Neural progenitor cell (in vitro differentiated cells): ENCODE measurements around the gene ZC3H18. TPM values are rescaled to one million over a fixed set of nuclear protein-coding genes. Genes with fewer than 3 reads are reported as not detected.
"Not testable (repeated sequence)": the region's sequence is repeated elsewhere in the genome, so short reads cannot be mapped to it uniquely, and the experiment has no call there.

ENCODE experiments used
- DNase-seq: peaks from one replicate; pipeline ENCODE4 v3.0.0-alpha.2; 2016; ENCODE audit warnings: low spot score
- H2AFZ ChIP-seq: fragments of 200-600 bp; sonication (generic); replicated peaks from 2 replicates; pipeline ENCODE4 v1.6.1; 2016; ENCODE audit warnings: antibody characterized with exemption
- H3F3A ChIP-seq: fragments of 200-600 bp; sonication (generic); 2 replicates; pipeline ENCODE4 v1.6.1; 2016; ENCODE audit warnings: antibody characterized with exemption, low read depth
- H3K27ac ChIP-seq: fragments of 200-600 bp; sonication (generic); 2 replicates; pipeline ENCODE4 v1.5.1; 2016; ENCODE audit warnings: mild to moderate bottlenecking
- H3K27me3 ChIP-seq: fragments of 200-600 bp; sonication (generic); 2 replicates; pipeline ENCODE4 v1.6.1; 2016; ENCODE audit warnings: mild to moderate bottlenecking, moderate library complexity
- H3K36me3 ChIP-seq: fragments of 200-600 bp; sonication (generic); 2 replicates; pipeline ENCODE4 v1.5.1; 2016
- H3K4me1 ChIP-seq: fragments of 200-600 bp; sonication (generic); 2 replicates; pipeline ENCODE4 v1.6.1; 2016; ENCODE audit warnings: mixed run types
- H3K4me2 ChIP-seq: fragments of 200-600 bp; sonication (generic); 2 replicates; pipeline ENCODE4 v1.6.1; 2016
- H3K4me3 ChIP-seq: fragments of 200-600 bp; sonication (generic); 2 replicates; pipeline ENCODE4 v1.5.1; 2016
- H3K79me2 ChIP-seq: fragments of 200-600 bp; sonication (generic); 2 replicates; pipeline ENCODE4 v1.6.1; 2016; ENCODE audit warnings: low read depth
- H3K9ac ChIP-seq: fragments of 200-600 bp; sonication (generic); 2 replicates; pipeline ENCODE4 v1.6.1; 2016
- H3K9me3 ChIP-seq: fragments of 200-600 bp; sonication (generic); 2 replicates; pipeline ENCODE4 v1.5.1; 2016; ENCODE audit warnings: low read depth
- H4K20me1 ChIP-seq: fragments of 200-600 bp; sonication (generic); 2 replicates; pipeline ENCODE4 v1.6.1; 2016; ENCODE audit warnings: low read depth
- H3K27ac Mint-ChIP-seq: 3 replicates; pipeline ENCODE4 v1.8.0; 2021; ENCODE audit warnings: mixed read lengths
- H3K27me3 Mint-ChIP-seq: 2 replicates; pipeline ENCODE4 v1.8.0; 2022; ENCODE audit warnings: low read depth, mild to moderate bottlenecking, inconsistent platforms, moderate library complexity, mixed read lengths; ENCODE audit not compliant: insufficient read depth
- H3K36me3 Mint-ChIP-seq: 3 replicates; pipeline ENCODE4 v1.8.0; 2021; ENCODE audit warnings: mixed read lengths
- H3K4me1 Mint-ChIP-seq: 3 replicates; pipeline ENCODE4 v1.8.0; 2021; ENCODE audit warnings: mixed read lengths
- H3K4me3 Mint-ChIP-seq: 3 replicates; pipeline ENCODE4 v1.8.0; 2021; ENCODE audit warnings: mild to moderate bottlenecking, moderate library complexity, mixed read lengths
- H3K9me3 Mint-ChIP-seq: 3 replicates; pipeline ENCODE4 v1.8.0; 2020; ENCODE audit warnings: mixed read lengths
- CTCF ChIP-seq: fragments of 200-600 bp; sonication (generic); IDR thresholded peaks from 2 replicates; pipeline ENCODE4 v1.5.1; 2017; ENCODE audit warnings: antibody characterized with exemption, mild to moderate bottlenecking
- EZH2 ChIP-seq: fragments of 200-600 bp; sonication (generic); IDR thresholded peaks from 2 replicates; pipeline ENCODE4 v1.6.1; 2017; ENCODE audit warnings: antibody characterized with exemption, mild to moderate bottlenecking, moderate library complexity
- EZH2phosphoT487 ChIP-seq: fragments of 200-600 bp; sonication (generic); IDR thresholded peaks from 2 replicates; pipeline ENCODE4 v1.6.1; 2017; ENCODE audit warnings: antibody characterized with exemption
- total RNA-seq: library from RNA; depleted of rRNA; stranded (reverse); fragments of >200 nt; gene quantifications from 2 replicates; pipeline ENCODE4 v1.2.3, GENCODE V29; 2015; ENCODE audit warnings: low replicate concordance

Gene ZC3H18
- total RNA-seq, 1 donor from 2014 or later: 24.2 TPM

- Mint-ChIP-seq H3K4me3 (no peak overlapping the region), H3K27ac (no peak overlapping the region), H3K27me3 (no peaks in the 10 kb centered on the region), H3K4me1 (peaks cover 5% of the 10 kb centered on the region), H3K36me3 (peaks cover 23% of the 10 kb centered on the region), H3K9me3 (no peaks in the 10 kb centered on the region)
- H4K20me1 ChIP-seq: peaks cover 24% of the 10 kb centered on the region
- no peaks in the 10 kb centered on the region for H3K27me3 ChIP-seq
- no peak for DNase-seq
- H3K36me3 ChIP-seq: no peaks in the 10 kb centered on the region
- no peaks in the 10 kb centered on the region for H3K9me3 ChIP-seq
- no peak overlapping the region for H2AFZ ChIP-seq
- H3K4me1 ChIP-seq: no peaks in the 10 kb centered on the region
- H3K9ac ChIP-seq: peak overlapping the region; percentile 8
- TF ChIP-seq EZH2phosphoT487 (no peak), CTCF (no peak), EZH2 (no peak)
- peaks cover 6% of the 10 kb centered on the region for H3F3A ChIP-seq
- H3K79me2 ChIP-seq: no peaks in the 10 kb centered on the region
- no peak overlapping the region for H3K27ac ChIP-seq
- H3K4me3 ChIP-seq: no peak overlapping the region
- H3K4me2 ChIP-seq: no peak overlapping the region
These were observed 36.0 kb downstream of the ZC3H18 start for GRCh38 chr16:88606148-88606757.

DNA sequence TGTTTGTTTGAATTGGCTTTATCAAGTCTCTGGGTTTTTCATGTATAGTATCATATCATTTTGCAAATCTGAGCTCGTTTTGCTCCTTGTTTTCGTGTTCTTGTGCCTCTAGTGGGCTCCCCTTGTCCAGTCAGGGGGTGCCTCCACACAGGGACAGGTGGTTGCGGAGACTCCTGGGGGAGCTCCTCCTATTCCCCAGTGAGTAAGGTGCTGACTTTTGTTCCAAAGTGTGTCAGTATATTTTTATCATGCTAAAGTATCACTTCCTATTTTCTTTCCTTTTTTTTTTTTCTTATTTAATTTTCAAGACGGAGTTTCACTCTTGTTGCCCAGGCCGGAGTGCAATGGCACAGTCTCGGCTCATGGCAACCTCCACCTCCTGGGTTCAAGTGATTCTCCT is 37.9 kb downstream of the ZC3H18 start:
- Mint-ChIP-seq H3K27me3 (no peaks in the 10 kb centered on the region), H3K4me3 (no peak overlapping the region), H3K36me3 (peaks cover 20% of the 10 kb centered on the region), H3K9me3 (no peaks in the 10 kb centered on the region), H3K27ac (no peak overlapping the region), H3K4me1 (peaks cover 5% of the 10 kb centered on the region)
- H3K9ac ChIP-seq: no peak overlapping the region
- H3K4me1 ChIP-seq: no peaks in the 10 kb centered on the region
- TF ChIP-seq EZH2phosphoT487 (no peak), CTCF (no peak), EZH2 (no peak)
- peaks cover 5% of the 10 kb centered on the region for H3K79me2 ChIP-seq
- no peaks in the 10 kb centered on the region for H3K27me3 ChIP-seq
- no peaks in the 10 kb centered on the region for H3K36me3 ChIP-seq
- no peak for DNase-seq
- no peak overlapping the region for H3K4me2 ChIP-seq
- no peak overlapping the region for H3K4me3 ChIP-seq
- H3K27ac ChIP-seq: no peak overlapping the region
- H3K9me3 ChIP-seq: no peaks in the 10 kb centered on the region
- H4K20me1 ChIP-seq: peaks cover 42% of the 10 kb centered on the region
- H3F3A ChIP-seq: peaks cover 9% of the 10 kb centered on the region
- no peak overlapping the region for H2AFZ ChIP-seq

DNA sequence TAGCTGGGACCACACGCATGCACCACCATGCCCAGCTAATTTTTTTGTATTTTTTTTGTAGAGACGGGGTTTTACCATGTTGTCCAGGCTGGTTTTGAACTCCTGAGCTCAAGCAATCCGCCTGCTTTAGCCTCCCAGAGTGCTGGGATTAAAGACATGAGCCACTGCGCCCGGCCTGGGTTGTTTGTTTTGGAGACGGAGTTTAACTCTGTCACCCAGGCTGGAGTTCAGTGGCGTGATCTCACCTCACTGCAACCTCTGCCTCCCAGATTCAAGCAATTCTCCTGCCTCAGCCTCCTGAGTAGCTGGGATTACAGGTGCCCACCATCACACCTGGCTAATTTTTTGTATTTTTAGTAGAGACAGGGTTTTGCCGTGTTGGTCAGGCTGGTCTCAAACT is 39.2 kb downstream of the ZC3H18 start:
- not testable (repeated sequence) for H3K9me3 Mint-ChIP-seq, H3K4me1 Mint-ChIP-seq, H3K27ac ChIP-seq, H3K27me3 ChIP-seq, H3K9me3 ChIP-seq, H3F3A ChIP-seq, DNase-seq, H3K9ac ChIP-seq, H3K4me1 ChIP-seq, H2AFZ ChIP-seq, H3K4me3 ChIP-seq, H3K27ac Mint-ChIP-seq, H3K4me3 Mint-ChIP-seq, H3K27me3 Mint-ChIP-seq, H3K4me2 ChIP-seq, H3K36me3 ChIP-seq
- peaks cover 17% of the 10 kb centered on the region for H3K79me2 ChIP-seq
- peaks cover 21% of the 10 kb centered on the region for H3K36me3 Mint-ChIP-seq
- peaks cover 56% of the 10 kb centered on the region for H4K20me1 ChIP-seq

DNA sequence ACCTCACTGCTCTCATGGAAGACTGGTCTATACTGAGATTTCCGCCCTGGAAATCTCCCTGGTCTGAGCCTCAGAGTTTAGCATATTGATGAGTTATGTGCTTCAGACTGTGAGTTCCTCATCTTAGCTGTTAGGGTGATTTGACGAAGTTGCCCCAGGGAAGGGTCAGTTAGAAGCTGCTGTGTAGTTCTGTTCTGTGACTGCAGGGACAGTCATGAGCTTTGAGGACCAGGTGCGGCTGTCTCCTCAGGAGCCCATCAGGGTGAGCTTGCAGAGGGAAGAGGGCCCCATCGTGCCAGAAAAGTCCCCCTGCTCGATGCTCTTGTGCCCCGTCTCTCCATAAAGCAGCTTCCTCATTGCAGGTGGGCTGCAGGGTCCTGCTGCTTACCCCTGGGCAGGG is 39.9 kb downstream of the ZC3H18 start:
- TF ChIP-seq CTCF (peak; percentile 33), EZH2phosphoT487 (no peak)
- H3K4me3 ChIP-seq: no peak overlapping the region
- Mint-ChIP-seq H3K36me3 (peaks cover 21% of the 10 kb centered on the region), H3K27ac (no peak overlapping the region), H3K4me3 (no peak overlapping the region), H3K4me1 (peaks cover 5% of the 10 kb centered on the region), H3K9me3 (no peaks in the 10 kb centered on the region), H3K27me3 (no peaks in the 10 kb centered on the region)
- no peaks in the 10 kb centered on the region for H3K4me1 ChIP-seq
- H3K27ac ChIP-seq: no peak overlapping the region
- peak; percentile 42 for DNase-seq
- H3K27me3 ChIP-seq: no peaks in the 10 kb centered on the region
- H3K9me3 ChIP-seq: no peaks in the 10 kb centered on the region
- H3K36me3 ChIP-seq: no peaks in the 10 kb centered on the region
- H4K20me1 ChIP-seq: peaks cover 61% of the 10 kb centered on the region
- peaks cover 9% of the 10 kb centered on the region for H3F3A ChIP-seq
- peaks cover 19% of the 10 kb centered on the region for H3K79me2 ChIP-seq
- H2AFZ ChIP-seq: no peak overlapping the region
- no peak overlapping the region for H3K4me2 ChIP-seq
- no peak overlapping the region for H3K9ac ChIP-seq
